ENCODE measurements around the gene DISP1.
A peak's percentile ranks its signal among the peaks of the same experiment; 100 is the strongest.
"Not testable (repeated sequence)": the region's sequence is repeated elsewhere in the genome, so short reads cannot be mapped to it uniquely, and the experiment has no call there.

Gene DISP1

GRCh38 chr1:222798975-222799374 lies 15.9 kb upstream of the DISP1 start:
- no peak for DNase-seq

- DNase-seq: no peak
Measured at GRCh38 chr1:222801067-222801466, 13.8 kb upstream of the DISP1 start.

- DNase-seq: no peak
Measured at GRCh38 chr1:222811671-222812070, 3.2 kb upstream of the DISP1 start.

GRCh38 chr1:222813866-222814535 lies 838 bp upstream of the DISP1 start:
- peak; percentile 56 for DNase-seq

GRCh38 chr1:222815440-222815765 lies 564 bp downstream of the DISP1 start:
- no peak for DNase-seq

- DNase-seq: peak; percentile 93
Measured at GRCh38 chr1:222817529-222817928, 2.7 kb downstream of the DISP1 start.

- no peak for DNase-seq
Measured at GRCh38 chr1:222818171-222818570, 3.3 kb downstream of the DISP1 start.

- no peak for DNase-seq
Measured at GRCh38 chr1:222820171-222820712, 5.4 kb downstream of the DISP1 start.

GRCh38 chr1:222821239-222821638 lies 6.4 kb downstream of the DISP1 start:
- DNase-seq: no peak

GRCh38 chr1:222823695-222824094 lies 8.9 kb downstream of the DISP1 start:
- DNase-seq: no peak

- DNase-seq: no peak
Measured at GRCh38 chr1:222824641-222825040, 9.8 kb downstream of the DISP1 start.

- no peak for DNase-seq
Measured at GRCh38 chr1:222828939-222829338, 14.1 kb downstream of the DISP1 start.

GRCh38 chr1:222829868-222830267 lies 15.0 kb downstream of the DISP1 start:
- DNase-seq: no peak

GRCh38 chr1:222833356-222833876 lies 18.6 kb downstream of the DISP1 start:
- no peak for DNase-seq

- DNase-seq: no peak
Measured at GRCh38 chr1:222843469-222844410, 28.9 kb downstream of the DISP1 start.

GRCh38 chr1:222844411-222844779 lies 29.6 kb downstream of the DISP1 start:
- peak; percentile 5 for DNase-seq

GRCh38 chr1:222845763-222846162 lies 30.9 kb downstream of the DISP1 start:
- DNase-seq: no peak

- not testable (repeated sequence) for DNase-seq
Measured at GRCh38 chr1:222850550-222850949, 35.7 kb downstream of the DISP1 start.

- peak; percentile 22 for DNase-seq
Measured at GRCh38 chr1:222852326-222852725, 37.5 kb downstream of the DISP1 start.

GRCh38 chr1:222861062-222861461 lies 46.2 kb downstream of the DISP1 start:
- DNase-seq: no peak
